ENCODE data around the gene SLC1A4. TPM values are rescaled to one million over a fixed set of nuclear protein-coding genes. Genes with fewer than 3 reads are reported as not detected.
"Not testable (repeated sequence)": the region's sequence is repeated elsewhere in the genome, so short reads cannot be mapped to it uniquely, and the experiment has no call there.

SLC1A4 gene
- polyA plus RNA-seq, 1 donor from 2014 or later: 33.8 TPM

GRCh38 chr2:65019675-65020195 is 30.5 kb downstream of the SLC1A4 start:
- Histone ChIP-seq H3K79me2 (replicated peaks; ENCODE audit: insufficient read depth, low read length) (no peaks in the 10 kb centered on the region), H2AFZ (ENCODE audit: low read depth, low read length) (no peak overlapping the region), H3K9me3 (ENCODE audit: low read length) (no peaks in the 10 kb centered on the region), H3K27me3 (ENCODE audit: insufficient read depth, low read depth, low read length) (no peaks in the 10 kb centered on the region), H3F3A (ENCODE audit: insufficient read depth, low read length, poor library complexity, severe bottlenecking) (no peaks in the 10 kb centered on the region), H3K9ac (ENCODE audit: low read length) (no peak overlapping the region), H4K20me1 (ENCODE audit: insufficient read depth) (no peaks in the 10 kb centered on the region), H3K9me2 (ENCODE audit: insufficient read depth, low read length) (no peaks in the 10 kb centered on the region), H3K36me3 (ENCODE audit: insufficient read depth, low read length) (peaks cover 21% of the 10 kb centered on the region), H3K4me2 (ENCODE audit: low read length) (no peak overlapping the region), H3K4me3 (ENCODE audit: low read length) (no peak overlapping the region), H3K27ac (ENCODE audit: low read length) (no peak overlapping the region)
- TF ChIP-seq RAD21 (conservative IDR thresholded peaks at IDR 0.05): no peak
- no peak for TF ChIP-seq CTCF (IDR thresholded peaks at IDR 0.05; ENCODE audit: poor library complexity, severe bottlenecking)
- no peak for TF ChIP-seq TAF1 (IDR thresholded peaks at IDR 0.05; ENCODE audit: low read depth)
- TF ChIP-seq POLR2AphosphoS5 (IDR thresholded peaks at IDR 0.05): no peak
- TF ChIP-seq SMC3 (conservative IDR thresholded peaks at IDR 0.05; ENCODE audit: poor library complexity): no peak
- no peak for TF ChIP-seq EZH2 (IDR thresholded peaks at IDR 0.05; ENCODE audit: borderline replicate concordance, insufficient read depth, low read length, poor library complexity, severe bottlenecking)

- not testable (repeated sequence) for H3K4me2 ChIP-seq (ENCODE audit: low read length); H3K27me3 ChIP-seq (ENCODE audit: insufficient read depth, low read depth, low read length); H3K4me3 ChIP-seq (ENCODE audit: low read length); H3K9me3 ChIP-seq (ENCODE audit: low read length); H3K27ac ChIP-seq (ENCODE audit: low read length); H2AFZ ChIP-seq (ENCODE audit: low read depth, low read length); H4K20me1 ChIP-seq (ENCODE audit: insufficient read depth); H3K9me2 ChIP-seq (ENCODE audit: insufficient read depth, low read length); H3K9ac ChIP-seq (ENCODE audit: low read length); H3K79me2 ChIP-seq (replicated peaks; ENCODE audit: insufficient read depth, low read length); H3F3A ChIP-seq (ENCODE audit: insufficient read depth, low read length, poor library complexity, severe bottlenecking)
- H3K36me3 ChIP-seq (ENCODE audit: insufficient read depth, low read length): peaks cover 19% of the 10 kb centered on the region
Measured at GRCh38 chr2:65020251-65020650, 31.1 kb downstream of the SLC1A4 start.

GRCh38 chr2:65020943-65021528 is 31.8 kb downstream of the SLC1A4 start:
- Histone ChIP-seq H3K9ac (ENCODE audit: low read length) (no peak overlapping the region), H3K79me2 (replicated peaks; ENCODE audit: insufficient read depth, low read length) (no peaks in the 10 kb centered on the region), H3K36me3 (ENCODE audit: insufficient read depth, low read length) (peaks cover 19% of the 10 kb centered on the region), H2AFZ (ENCODE audit: low read depth, low read length) (no peak overlapping the region), H3K27me3 (ENCODE audit: insufficient read depth, low read depth, low read length) (no peaks in the 10 kb centered on the region), H3K27ac (ENCODE audit: low read length) (no peak overlapping the region), H3K4me3 (ENCODE audit: low read length) (no peak overlapping the region), H4K20me1 (ENCODE audit: insufficient read depth) (no peaks in the 10 kb centered on the region), H3K4me2 (ENCODE audit: low read length) (no peak overlapping the region), H3F3A (ENCODE audit: insufficient read depth, low read length, poor library complexity, severe bottlenecking) (no peaks in the 10 kb centered on the region), H3K9me2 (ENCODE audit: insufficient read depth, low read length) (no peaks in the 10 kb centered on the region), H3K9me3 (ENCODE audit: low read length) (no peaks in the 10 kb centered on the region)
- TF ChIP-seq TAF1 (IDR thresholded peaks at IDR 0.05; ENCODE audit: low read depth) (no peak), CTCF (IDR thresholded peaks at IDR 0.05; ENCODE audit: poor library complexity, severe bottlenecking) (no peak), SMC3 (conservative IDR thresholded peaks at IDR 0.05; ENCODE audit: poor library complexity) (no peak), RAD21 (conservative IDR thresholded peaks at IDR 0.05) (no peak), EZH2 (IDR thresholded peaks at IDR 0.05; ENCODE audit: borderline replicate concordance, insufficient read depth, low read length, poor library complexity, severe bottlenecking) (no peak), POLR2AphosphoS5 (IDR thresholded peaks at IDR 0.05) (no peak), EP300 (conservative IDR thresholded peaks at IDR 0.05; ENCODE audit: poor library complexity, severe bottlenecking) (no peak), MXI1 (conservative IDR thresholded peaks at IDR 0.05; ENCODE audit: poor library complexity, severe bottlenecking) (no peak), REST (IDR thresholded peaks at IDR 0.05; ENCODE audit: borderline replicate concordance) (no peak)

Measured in neural cell (in vitro differentiated cells).